Fibroblast of skin of scalp (primary cell): ENCODE data around the gene FER.
A peak's percentile ranks its signal among the peaks of the same experiment; 100 is the strongest.
"Not testable (repeated sequence)": the region's sequence is repeated elsewhere in the genome, so short reads cannot be mapped to it uniquely, and the experiment has no call there.

ENCODE experiments used
- DNase-seq: peaks from one replicate; pipeline ENCODE4 v3.0.0-alpha.2; 2013

FER gene

GRCh38 chr5:109136906-109137305 lies 389.2 kb downstream of the FER start:
- no peak for DNase-seq

DNA sequence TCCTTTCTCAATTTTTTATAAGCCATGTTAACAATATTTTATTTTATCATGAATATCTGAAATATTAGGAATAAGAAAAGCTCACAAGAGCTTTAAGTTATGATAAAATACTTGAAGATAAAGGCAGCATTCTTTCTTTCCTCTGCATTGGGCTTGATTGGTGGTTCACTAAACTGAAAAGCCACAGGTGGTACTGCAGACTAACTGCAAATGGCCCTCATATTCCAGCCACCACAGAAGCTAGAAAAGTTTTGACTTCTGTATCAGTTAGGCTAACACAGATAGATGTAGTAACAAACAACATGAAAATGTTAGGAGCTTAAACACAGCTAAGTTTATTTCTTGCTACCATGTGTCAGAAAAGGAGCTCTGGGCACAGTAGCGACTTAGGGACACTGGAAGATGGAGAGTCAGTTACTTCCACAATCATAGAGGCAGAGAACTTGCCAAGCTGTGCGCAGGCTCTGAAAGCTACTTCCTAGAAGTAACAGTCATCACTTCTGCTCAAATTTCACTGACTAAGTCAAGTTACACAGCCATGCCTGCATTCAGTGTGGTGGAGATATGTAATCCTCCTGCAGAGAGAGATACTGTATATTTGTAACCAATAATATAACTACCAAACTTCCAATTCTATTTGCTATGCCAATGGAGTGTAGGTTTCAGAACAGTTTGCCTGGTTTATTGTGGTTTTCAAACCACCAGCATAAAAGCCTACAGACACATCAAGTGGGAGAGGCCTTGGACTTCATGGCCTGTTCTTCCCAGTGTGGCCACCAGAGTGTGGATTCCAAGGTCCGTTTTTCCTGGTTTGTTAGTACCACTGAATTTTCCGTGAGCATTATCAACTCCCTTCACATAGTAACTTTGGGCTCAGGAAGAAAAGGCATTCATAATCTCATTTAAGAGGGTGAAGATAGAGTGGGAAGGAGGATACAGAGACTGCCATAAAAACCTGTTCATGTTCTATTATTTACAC lies 393.8 kb downstream of the FER start:
- DNase-seq, result no peak

GRCh38 chr5:109143031-109143430 lies 395.3 kb downstream of the FER start:
- DNase-seq, result no peak

DNA sequence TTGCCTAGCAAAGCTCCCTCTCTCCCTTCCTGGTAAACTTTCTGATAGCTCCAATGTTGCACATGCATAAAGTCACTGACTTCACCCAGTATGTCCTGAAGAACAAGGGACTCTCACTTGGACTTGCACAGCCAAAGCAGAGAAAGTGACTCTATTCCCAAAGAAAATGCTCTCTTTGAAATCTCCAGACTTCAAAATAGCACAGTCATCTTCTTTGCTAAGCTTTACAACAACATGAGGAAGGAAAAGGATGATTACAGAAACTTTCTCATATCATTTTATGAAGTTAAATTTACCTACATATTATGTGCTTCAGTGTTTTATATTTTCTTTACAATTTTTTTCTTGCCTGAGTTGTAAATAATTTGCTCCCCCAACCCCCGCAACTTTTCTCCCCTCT lies 397.4 kb downstream of the FER start:
- no peak for DNase-seq

DNA sequence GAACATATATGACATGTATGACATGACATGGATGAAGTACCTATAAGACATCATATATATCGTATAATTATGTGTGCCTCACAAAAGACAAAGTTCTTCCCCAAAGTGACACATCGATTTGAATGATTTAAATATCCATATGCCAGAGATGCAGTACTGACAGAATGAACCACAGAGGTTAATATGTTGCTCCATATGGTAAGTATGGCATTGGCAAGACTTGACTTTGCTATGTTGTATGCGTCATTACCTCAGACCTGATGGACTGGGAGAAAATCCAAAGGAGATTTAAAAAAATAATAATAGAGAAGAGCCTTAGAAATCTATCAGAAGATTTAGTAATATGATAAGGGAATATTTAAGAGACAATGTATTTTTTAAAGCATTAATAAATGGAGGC lies 398.9 kb downstream of the FER start:
- peak; percentile 15 for DNase-seq

DNA sequence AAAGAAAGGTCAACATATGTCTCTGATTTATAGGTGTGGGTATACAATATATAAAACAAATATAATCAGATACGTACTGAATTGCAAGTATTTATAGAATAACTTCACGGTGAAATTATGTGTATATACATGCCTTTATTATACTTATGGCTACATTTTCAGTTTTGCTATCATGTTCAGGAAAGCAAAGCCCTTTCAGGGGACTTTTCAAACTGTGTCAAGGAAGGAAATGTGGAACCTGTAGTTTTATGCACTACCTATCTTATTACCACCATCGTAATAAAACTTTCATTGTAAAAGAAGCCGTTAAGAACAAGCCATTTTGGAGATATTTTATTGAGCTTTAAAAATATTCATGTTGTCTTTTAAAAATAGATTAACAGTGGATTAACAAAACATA lies 404.9 kb downstream of the FER start:
- DNase-seq, result no peak

- no peak for DNase-seq
These were observed 407.9 kb downstream of the FER start for GRCh38 chr5:109155625-109156024.

DNA sequence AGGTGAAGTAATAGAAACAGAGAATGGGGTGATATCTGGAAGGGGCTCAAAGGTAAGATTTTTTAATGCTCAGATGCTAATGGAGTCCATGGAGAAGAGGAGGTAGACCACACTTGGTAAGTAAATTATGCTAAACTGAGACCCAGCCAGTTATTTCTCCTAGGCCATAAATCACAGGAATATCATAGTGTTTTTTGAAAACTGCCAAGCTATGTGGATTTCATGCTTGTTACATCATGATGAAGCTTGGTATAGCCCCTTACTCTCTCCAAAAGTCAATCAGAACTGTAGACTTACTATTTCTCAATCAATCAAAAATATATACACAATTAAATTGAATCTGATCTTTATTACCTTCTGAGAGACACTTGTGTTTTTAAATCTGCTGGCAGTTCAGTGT lies 409.2 kb downstream of the FER start:
- DNase-seq, result no peak

- DNase-seq, result no peak
These were observed 412.8 kb downstream of the FER start for GRCh38 chr5:109160468-109160867.

GRCh38 chr5:109161914-109162683 lies 414.4 kb downstream of the FER start:
- peak; percentile 45 for DNase-seq

DNA sequence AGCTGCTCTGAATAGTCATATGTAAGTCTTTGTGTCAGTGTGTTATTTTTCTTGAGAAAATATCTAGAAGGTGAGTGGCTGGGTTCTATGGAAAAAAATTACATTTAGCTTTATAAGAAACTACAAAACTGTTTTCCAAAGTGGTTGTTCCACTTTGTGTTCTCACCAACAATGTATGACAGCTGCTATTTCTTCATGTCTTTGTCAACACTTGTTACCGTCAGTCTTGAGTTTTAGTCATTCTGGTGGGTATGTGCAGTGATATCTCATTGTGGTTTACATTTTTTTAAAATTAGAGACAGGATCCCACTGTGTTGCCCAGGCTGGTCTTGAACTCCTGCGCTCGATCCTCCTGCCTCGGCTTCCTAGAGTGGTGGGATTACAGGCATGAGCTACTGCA lies 415.6 kb downstream of the FER start:
- DNase-seq, result no peak

GRCh38 chr5:109164001-109164400 lies 416.3 kb downstream of the FER start:
- no peak for DNase-seq

GRCh38 chr5:109167586-109167985 lies 419.9 kb downstream of the FER start:
- DNase-seq, result no peak

- DNase-seq, result no peak
These were observed 420.5 kb downstream of the FER start for GRCh38 chr5:109168151-109168550.

GRCh38 chr5:109170629-109171350 lies 423.1 kb downstream of the FER start:
- DNase-seq, result no peak

DNA sequence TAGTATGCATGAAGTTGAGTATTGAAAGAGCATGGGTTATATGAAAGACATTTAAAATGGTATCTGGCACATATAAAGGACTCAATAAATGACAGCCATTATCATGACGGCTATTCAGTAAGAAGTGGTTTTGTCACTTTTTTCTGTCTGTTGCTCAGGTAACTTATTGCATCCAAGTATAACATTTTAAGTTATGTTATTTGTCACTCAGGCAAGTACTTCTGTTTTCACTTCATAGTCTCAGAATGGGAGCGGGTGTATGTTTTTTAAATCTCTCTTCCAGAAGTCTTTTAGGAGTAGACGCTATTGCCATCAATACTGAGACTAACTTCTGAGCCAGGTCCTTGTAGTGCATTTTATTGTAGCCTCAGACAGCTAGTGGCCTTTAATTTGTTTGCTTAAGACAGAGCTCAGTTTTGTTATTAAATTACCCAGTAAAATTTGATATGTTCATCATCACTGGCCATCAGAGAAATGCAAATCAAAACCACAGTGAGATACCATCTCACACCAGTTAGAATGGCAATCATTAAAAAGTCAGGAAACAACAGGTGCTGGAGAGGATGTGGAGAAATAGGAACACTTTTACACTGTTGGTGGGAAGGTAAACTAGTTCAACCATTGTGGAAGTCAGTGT lies 423.9 kb downstream of the FER start:
- DNase-seq, result not testable (repeated sequence)

DNA sequence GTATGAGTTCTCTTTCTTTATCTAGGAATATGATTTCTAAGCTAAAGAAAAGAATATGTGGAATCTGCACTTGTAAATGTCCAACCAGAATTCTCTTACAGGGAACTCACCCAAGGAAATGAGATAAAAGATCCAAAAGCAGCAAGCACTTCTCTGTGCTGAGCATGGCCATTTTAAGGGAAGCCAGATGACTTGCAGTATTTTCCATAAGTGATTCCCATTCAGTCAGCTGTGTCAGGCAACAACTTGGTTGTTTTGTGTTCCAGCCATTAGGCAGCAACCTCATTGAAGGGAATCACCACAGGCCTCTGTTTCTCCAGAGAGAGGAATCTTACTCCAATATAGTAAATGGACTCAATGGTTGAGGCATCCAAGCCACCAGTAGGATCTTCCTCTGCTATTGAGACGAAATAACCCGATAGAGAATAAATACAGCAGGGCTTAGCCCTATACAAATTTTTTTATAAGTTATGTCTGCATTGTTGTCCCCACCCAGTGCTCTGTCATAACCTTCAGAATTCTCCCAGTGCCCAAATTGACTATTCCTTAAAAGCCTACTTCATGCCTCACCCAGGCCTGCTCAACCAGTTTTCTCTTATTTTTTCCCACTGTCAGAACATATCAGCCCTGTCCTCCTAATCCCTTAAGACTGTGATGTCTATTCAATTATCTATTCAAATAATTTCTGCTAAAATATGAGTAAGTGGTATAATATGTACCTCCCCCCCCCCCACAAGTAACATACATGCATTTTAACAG lies 425.5 kb downstream of the FER start:
- no peak for DNase-seq

DNA sequence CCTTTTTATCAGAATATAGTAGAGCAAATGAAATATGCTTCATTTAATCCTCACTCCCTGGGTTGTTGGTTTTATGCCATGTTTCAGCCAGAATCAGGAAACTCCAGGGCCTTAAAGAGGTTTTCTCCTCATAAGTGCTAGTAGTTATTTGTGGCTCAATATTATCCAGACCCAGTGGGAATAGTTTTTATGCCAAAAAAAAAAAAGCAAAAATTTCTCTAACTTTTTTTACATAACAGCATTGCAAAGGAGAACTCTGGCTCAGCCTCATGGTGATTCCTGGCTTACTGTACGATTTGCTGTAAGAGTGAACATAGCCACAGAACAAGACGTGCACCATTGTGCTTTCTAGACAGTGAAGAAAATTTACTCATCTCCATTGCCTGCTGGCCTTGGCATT lies 429.5 kb downstream of the FER start:
- DNase-seq, result no peak

DNA sequence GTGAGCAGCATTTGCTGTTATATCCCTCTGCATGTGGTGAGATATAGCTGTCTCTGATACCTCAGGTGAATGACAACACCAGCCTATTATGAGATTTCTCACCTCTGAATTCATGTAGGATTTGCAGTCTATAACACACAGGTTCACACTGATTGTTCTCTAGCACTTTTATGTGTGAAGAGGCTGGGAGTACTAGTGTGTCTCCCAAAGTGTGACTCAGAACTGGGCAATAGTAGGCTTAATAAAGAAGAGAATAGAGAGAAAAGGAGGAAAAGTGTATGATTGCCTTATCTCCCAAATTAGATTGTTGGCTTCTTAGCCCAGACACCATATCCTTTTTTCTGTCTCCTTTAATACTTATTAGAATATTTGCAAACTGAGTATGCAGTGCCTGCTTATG lies 430.1 kb downstream of the FER start:
- DNase-seq, result no peak

DNA sequence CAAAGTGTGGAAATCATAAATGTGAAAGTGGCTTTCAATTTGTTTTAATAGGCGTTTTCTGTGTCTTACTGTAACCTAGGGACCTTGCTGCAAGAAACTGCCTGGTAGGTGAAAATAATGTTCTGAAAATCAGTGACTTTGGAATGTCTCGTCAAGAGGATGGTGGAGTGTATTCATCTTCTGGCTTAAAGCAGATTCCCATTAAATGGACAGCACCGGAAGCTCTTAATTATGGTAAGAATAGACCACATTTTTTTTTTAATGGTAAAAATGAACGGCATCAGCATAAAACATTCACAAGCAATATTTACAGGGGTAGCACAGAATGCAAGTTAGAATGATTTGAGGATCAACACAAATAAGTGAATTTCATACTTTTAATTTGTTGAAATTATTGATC lies 433.0 kb downstream of the FER start:
- no peak for DNase-seq

DNA sequence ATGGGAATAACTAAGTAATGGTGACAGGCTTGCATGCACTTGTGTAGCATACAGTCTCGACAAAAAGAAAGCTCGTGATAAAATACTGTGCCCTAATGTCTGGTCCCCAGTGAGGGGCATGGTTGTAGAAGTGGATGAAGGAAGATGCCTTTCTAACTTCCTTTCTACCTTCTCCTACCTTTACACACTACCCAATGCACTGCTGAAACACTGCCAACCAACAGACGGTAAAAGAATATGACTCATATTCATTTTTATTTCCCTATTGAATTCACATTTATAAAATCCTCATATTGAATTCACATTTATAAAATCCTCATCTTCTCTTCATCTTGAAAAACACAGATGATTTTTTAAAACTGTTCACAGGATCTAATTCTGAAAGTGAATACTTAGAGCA lies 439.1 kb downstream of the FER start:
- DNase-seq, result no peak

DNA sequence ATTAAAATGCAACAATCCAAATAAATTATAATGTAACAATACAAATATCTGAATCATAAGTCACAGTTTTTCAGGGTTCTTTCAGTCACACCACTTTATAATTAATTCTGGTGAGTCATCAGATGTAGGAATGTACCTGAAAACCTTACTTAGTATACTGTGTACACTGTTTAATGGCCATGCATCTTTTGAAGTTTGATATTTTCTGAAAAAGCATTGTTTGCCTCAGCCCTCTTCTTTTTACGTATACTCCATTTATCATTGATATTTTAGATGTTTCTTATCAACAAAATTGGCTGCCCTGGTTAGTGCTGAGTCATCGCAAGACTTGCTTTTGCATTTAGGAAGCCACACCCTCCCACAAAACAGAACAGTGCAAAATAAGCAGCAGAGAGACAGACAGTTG lies 443.5 kb downstream of the FER start:
- DNase-seq, result peak; percentile 34
